Heart right ventricle (tissue), 16 donors: ENCODE results near the gene ASB11. TPM values are rescaled to one million over a fixed set of nuclear protein-coding genes. Genes with fewer than 3 reads are reported as not detected.

ENCODE experiments used
- ATAC-seq, 8 donors: fragments of 200-7000 bp; cut with Tn5 transposase; one replicate each; pipeline ENCODE4 v1.9.1; 2020; ENCODE audit warnings: mild to moderate bottlenecking in 8 of 8, moderate library complexity in 8 of 8, moderate number of reproducible peaks in 1 of 8
- DNase-seq, 2 donors: peaks; one replicate each; pipeline ENCODE4 v3.0.0-alpha.2; 2020
- H3K27ac ChIP-seq, 10 donors: fragments of 200-600 bp; sonication (generic) in 2 of 10; one replicate each; pipeline versions ENCODE4 v1.5.0 to v1.8.0; 2020 to 2022; ENCODE audit warnings: mild to moderate bottlenecking in 3 of 10
- H3K27me3 ChIP-seq, 7 donors: fragments of 200-600 bp; one replicate each; pipeline ENCODE4 v1.8.0; 2021 to 2022; ENCODE audit warnings: mild to moderate bottlenecking in 2 of 7
- H3K36me3 ChIP-seq, 9 donors: fragments of 200-600 bp; sonication (generic) in 1 of 9; one replicate each; pipeline versions ENCODE4 v1.5.0 to v1.8.0; 2020 to 2022; ENCODE audit warnings: mild to moderate bottlenecking in 2 of 9
- H3K4me1 ChIP-seq, 9 donors: fragments of 200-600 bp; sonication (generic) in 1 of 9; one replicate each; pipeline versions ENCODE4 v1.5.0 to v1.8.0; 2020 to 2022; ENCODE audit warnings: mild to moderate bottlenecking in 4 of 9
- H3K4me3 ChIP-seq, 10 donors: fragments of 200-600 bp; sonication (generic) in 2 of 10; one replicate each; pipeline versions ENCODE4 v1.5.0 to v1.8.0; 2020 to 2022; ENCODE audit warnings: mild to moderate bottlenecking in 7 of 10, moderate library complexity in 2 of 10
- H3K9me3 ChIP-seq, 11 donors: fragments of 200-600 bp in 10 of 11; sonication (generic) in 2 of 11; one replicate each; pipeline versions ENCODE4 v1.5.0 to v1.8.0; 2013 to 2022; ENCODE audit warnings: mild to moderate bottlenecking in 2 of 11, control low read depth in 1 of 11, moderate library complexity in 1 of 11
- CTCF ChIP-seq, 9 donors: fragments of 200-600 bp; sonication (generic) in 2 of 9; IDR thresholded peaks; one replicate each; pipeline versions ENCODE4 v1.5.0 to v1.8.0; 2021 to 2022; ENCODE audit warnings: antibody characterized with exemption in 9 of 9, mild to moderate bottlenecking in 5 of 9, moderate library complexity in 1 of 9
- WGBS, 2 donors: extraction: QIAGEN DNeasy Blood & Tissue Kit; methylation state at CpG; one replicate each; pipeline ENCODE4 v1.1.7; 2013; ENCODE audit warnings: inconsistent platforms in 1 of 2; 5-methylcytosine and 5-hydroxymethylcytosine counted together
- intact Hi-C, 10 donors: fragments of 100-400 bp; cut with DNase I; formaldehyde crosslinking; loops; one replicate each; pipeline versions ENCODE4 v1.11.1 to v1.14.2; 2022
- polyA plus RNA-seq, 2 donors: library from polyadenylated mRNA; stranded (reverse); fragments of 200-250 nt; gene quantifications; one replicate each; pipeline ENCODE4 v1.2.3, GENCODE V29; 2013
- total RNA-seq, 10 donors: library from RNA; stranded (reverse); fragmentation: NEBNext Ultra II Directional in 3 of 10; extraction: Animal tissue kit (Norgen Biotek cat#: 25700) in 3 of 10; gene quantifications; one replicate each; pipeline versions ENCODE4 v1.2.1 to v1.2.4, GENCODE V29; 2021 to 2023
- donor health status: Arrhythmogenic right ventricular cardiomyopathy.
- donor health status: ischemic (EF 13 %, LVEDD 7.1; RV severe dilation, severe dysfunction).
- donor health status: healthy with polysubstance abuse.
- donor health status: DM: no; HTN: yes; CAD: no.
- donor health status: DM: no; HTN: no; CAD: no.
- donor health status: ischemic (EF 25% LVEDD 6.9; RV normal size, moderate dysfunction).
- donor health status: ischemic (EF 25% LVEDD 5.7; RV mildly dilated, moderate dysfunction).
- donor health status: healthy.
- donor health status: DM: yes; HTN: yes; CAD: no.
- donor health status: Ischemic cardiomyopathy.
- donor health status: ischemic (EF 35%, LVEDD 5.7; RV mildly dilated, moderate dysfunction).
- donor health status: nonischemic (EF 11% LVEDD 7.7; RV severe dilation, severe dysfunction).
- donor health status: DM: yes; HTN: yes; CAD: no.
- donor health status: PGD.
- donor health status: ischemic (EF 29% LVEDD 5.4; RV normal size, mild dysfunction).
- donor health status: nonischemic (EF 23%, LVEDD 6.1; RV moderate dilation, normal function).

The ASB11 gene
- total and polyA plus RNA-seq, 12 donors, result 4.3 to 149 (median 101) TPM

- DNase-seq, result no peak
- Histone ChIP-seq H3K4me1 (no peaks in the 10 kb centered on the region), H3K27me3 (peaks cover 0 to 48% (median 0%) of the 10 kb centered on the region in 7 donors), H3K36me3 (no peaks in the 10 kb centered on the region), H3K4me3 (no peak overlapping the region), H3K27ac (no peak overlapping the region), H3K9me3 (no peaks in the 10 kb centered on the region)
- no peak for TF ChIP-seq CTCF (IDR thresholded peaks at IDR 0.05)
- intact Hi-C loops, result loop anchor here in 1 of 10 donors (10.0 kb wide), 1 partner anchor 1191 kb away; no protein-coding TSS in a partner anchor
- ATAC-seq, result no peak
- 91 to 93% methylated on average over 3 of the region's 3 CpGs for WGBS, 2 donors
These were observed 79.3 kb downstream of the ASB11 start for GRCh38 chrX:15236146-15236545.

- H3K27me3 ChIP-seq, result peaks cover 0 to 48% (median 0%) of the 10 kb centered on the region in 7 donors
- WGBS, 2 donors, result 21 to 61% methylated on average over 1 of the region's 1 CpG
- no peaks in the 10 kb centered on the region for H3K36me3 ChIP-seq
- H3K4me1 ChIP-seq, result no peaks in the 10 kb centered on the region
- DNase-seq, result no peak
- H3K27ac ChIP-seq, result no peak overlapping the region
- ATAC-seq, result no peak
- no peaks in the 10 kb centered on the region for H3K9me3 ChIP-seq
- intact Hi-C loops, result loop anchor here in 1 of 10 donors (10.0 kb wide), 1 partner anchor 1190 kb away; no protein-coding TSS in a partner anchor
- no peak for TF ChIP-seq CTCF (IDR thresholded peaks at IDR 0.05)
- no peak overlapping the region for H3K4me3 ChIP-seq
These were observed 80.4 kb downstream of the ASB11 start for GRCh38 chrX:15235001-15235400.

- intact Hi-C loops, result loop anchor here in 1 of 10 donors (10.0 kb wide), 1 partner anchor 1189 kb away; no protein-coding TSS in a partner anchor
- no peak for TF ChIP-seq CTCF (IDR thresholded peaks at IDR 0.05)
- no peak for ATAC-seq
These were observed 81.9 kb downstream of the ASB11 start for GRCh38 chrX:15233416-15234015.

More at GRCh38 chrX:15233416-15234015, 81.9 kb downstream of the ASB11 start:
- Histone ChIP-seq H3K27ac (no peak overlapping the region), H3K4me3 (no peak overlapping the region), H3K9me3 (no peaks in the 10 kb centered on the region), H3K36me3 (no peaks in the 10 kb centered on the region), H3K27me3 (peaks cover 0 to 49% (median 0%) of the 10 kb centered on the region in 7 donors), H3K4me1 (no peaks in the 10 kb centered on the region)
- no peak for DNase-seq
- WGBS, 2 donors, result 64 to 73% methylated on average over 3 of the region's 3 CpGs

Other genes starting within 250 kb of the ASB11 start
- gene ASB9, start 45.6 kb downstream of the ASB11 start, total RNA-seq, result 1 to 10 TPM in 2 of 10 donors, under 1 TPM in 8; 0.39 to 1.5 (median 0.86) TPM
- gene ASB9, start 45.6 kb downstream of the ASB11 start, polyA plus RNA-seq, result 1 to 10 TPM in 1 of 2 donors, under 1 TPM in 1; 0.59 to 1.6 TPM
- 1 to 10 TPM; 3.1 to 7.3 (median 4.7) TPM for gene PIGA, start 19.9 kb upstream of the ASB11 start, total RNA-seq
- 1 to 10 TPM; 5.9 to 6.9 TPM for gene PIGA, start 19.9 kb upstream of the ASB11 start, polyA plus RNA-seq
- 10 to 100 TPM in 2 of 10 donors, 1 to 10 TPM in 8; 1.4 to 21.0 (median 4.4) TPM for gene VEGFD, start 68.8 kb upstream of the ASB11 start, total RNA-seq
- 10 to 100 TPM in 1 of 2 donors, 1 to 10 TPM in 1; 1.1 to 18.9 TPM for gene VEGFD, start 68.8 kb upstream of the ASB11 start, polyA plus RNA-seq
- gene PIR, start 177.7 kb upstream of the ASB11 start, total RNA-seq, result 10 to 100 TPM in 4 of 10 donors, 1 to 10 TPM in 6; 4.9 to 17.8 (median 9.4) TPM
- 10 to 100 TPM in 1 of 2 donors, 1 to 10 TPM in 1; 8.6 to 15.7 TPM for gene PIR, start 177.7 kb upstream of the ASB11 start, polyA plus RNA-seq
- 1 to 10 TPM in 9 of 10 donors, under 1 TPM in 1; 0.97 to 6.1 (median 2.9) TPM for gene BMX, start 185.2 kb upstream of the ASB11 start, total RNA-seq
- 1 to 10 TPM; 2.1 to 2.6 TPM for gene BMX, start 185.2 kb upstream of the ASB11 start, polyA plus RNA-seq